HepG2 (cell line): Measurements from ENCODE around the gene GNG10. TPM values are rescaled to one million over a fixed set of nuclear protein-coding genes. Genes with fewer than 3 reads are reported as not detected.

Experiments
- CREB1 ChIP-seq, 2 experiments: fragments of 450-650 bp in 1 of 2; IDR thresholded peaks; 2 replicates each; pipeline ENCODE4 v1.6.1; 2016 to 2017; ENCODE audit warnings: control low read depth in 1 of 2, mild to moderate bottlenecking in 1 of 2, missing compliant biosample characterization in 1 of 2, missing genetic modification characterization in 1 of 2
- KLF12 ChIP-seq: sonication (generic); formaldehyde crosslinking; IDR thresholded peaks from 2 replicates; pipeline ENCODE4 v1.4.0; 2020; ENCODE audit warnings: missing genetic modification reagents, borderline replicate concordance
- MAFK ChIP-seq, 2 experiments: IDR thresholded peaks in 1 of 2; conservative IDR thresholded peaks in 1 of 2; 2 replicates each; pipeline ENCODE4 v1.6.1; 2011; ENCODE audit warnings: improper control_type of control experiment in 2 of 2, low read length in 2 of 2
- NR2F2 ChIP-seq: IDR thresholded peaks from 2 replicates; pipeline ENCODE4 v1.6.1; 2012; ENCODE audit warnings: low read depth, inconsistent platforms, borderline replicate concordance
- PCBP2 ChIP-seq: fragments of 200-400 bp; formaldehyde crosslinking; optimal IDR thresholded peaks from 2 replicates; pipeline ENCODE3; 2018; ENCODE audit warnings: low read length, low read depth; ENCODE audit not compliant: poor library complexity, severe bottlenecking
- REXO4 ChIP-seq: sonication (generic); formaldehyde crosslinking; IDR thresholded peaks from 2 replicates; pipeline ENCODE4 v1.8.0; 2022; ENCODE audit warnings: missing genetic modification reagents, mild to moderate bottlenecking, borderline replicate concordance
- RFXANK ChIP-seq: IDR thresholded peaks from 2 replicates; pipeline ENCODE4 v1.6.1; 2016
- RXRA ChIP-seq: sonication (generic); formaldehyde crosslinking; IDR thresholded peaks from 2 replicates; pipeline ENCODE4 v1.5.1; 2020; ENCODE audit warnings: missing genetic modification reagents
- SIX1 ChIP-seq: sonication (generic); formaldehyde crosslinking; IDR thresholded peaks from 2 replicates; pipeline ENCODE4 v1.4.0; 2020; ENCODE audit warnings: missing genetic modification reagents, borderline replicate concordance
- SP140L ChIP-seq: sonication (generic); formaldehyde crosslinking; IDR thresholded peaks from 2 replicates; pipeline ENCODE4 v1.4.0; 2020; ENCODE audit warnings: missing genetic modification reagents, borderline replicate concordance
- TBX2 ChIP-seq: sonication (generic); formaldehyde crosslinking; IDR thresholded peaks from 2 replicates; pipeline ENCODE4 v1.5.0; 2020; ENCODE audit warnings: missing genetic modification reagents, mild to moderate bottlenecking, borderline replicate concordance
- ZBTB1 ChIP-seq: sonication (generic); formaldehyde crosslinking; IDR thresholded peaks from 2 replicates; pipeline ENCODE4 v1.4.0; 2020; ENCODE audit warnings: missing genetic modification reagents, borderline replicate concordance
- ZNF431 ChIP-seq: sonication (generic); formaldehyde crosslinking; IDR thresholded peaks from 2 replicates; pipeline ENCODE4 v1.9.0; 2022; ENCODE audit warnings: missing genetic modification reagents, low read depth, mild to moderate bottlenecking, borderline replicate concordance
- ZNF557 ChIP-seq: sonication (generic); formaldehyde crosslinking; IDR thresholded peaks from 2 replicates; pipeline ENCODE4 v1.4.0; 2020; ENCODE audit warnings: missing genetic modification reagents
- ZNF749 ChIP-seq: sonication (generic); formaldehyde crosslinking; IDR thresholded peaks from 2 replicates; pipeline ENCODE4 v1.8.0; 2022; ENCODE audit warnings: mild to moderate bottlenecking, missing genetic modification reagents, moderate library complexity, borderline replicate concordance
- ZNF780A ChIP-seq: sonication (generic); formaldehyde crosslinking; IDR thresholded peaks from 2 replicates; pipeline ENCODE4 v1.8.0; 2022; ENCODE audit warnings: mild to moderate bottlenecking, missing genetic modification reagents, moderate library complexity
- polyA plus RNA-seq, 8 experiments: library from polyadenylated mRNA; depleted of rRNA in 3 of 8; stranded (reverse) in 7 of 8; unstranded in 1 of 8; fragments of >200 nt; fragmentation: Illumina TruSeq in 4 of 8; extraction: Trizol in 4 of 8; gene quantifications; 2 replicates each; pipeline versions ENCODE4 v1.2.1 to v1.2.3, GENCODE V29; 2011 to 2016; ENCODE audit warnings: low read depth in 4 of 8, missing spikeins in 1 of 8, mixed read lengths in 1 of 8; ENCODE audit not compliant: insufficient read depth in 1 of 8
- total RNA-seq, 5 experiments: library from RNA; depleted of rRNA; stranded (reverse); fragments of >200 nt; fragmentation: Illumina TruSeq; extraction: Trizol; gene quantifications; 2 replicates each; pipeline ENCODE4 v1.2.3, GENCODE V29; 2016; ENCODE audit warnings: low read depth in 1 of 5
- TF ChIP-seq, protein P1 (sequence below): sonication (generic); formaldehyde crosslinking; IDR thresholded peaks from 2 replicates; pipeline ENCODE4 v1.5.0; 2020; ENCODE audit warnings: missing genetic modification reagents
- TF ChIP-seq, protein P2 (sequence below): sonication (generic); formaldehyde crosslinking; IDR thresholded peaks from 2 replicates; pipeline ENCODE4 v1.4.0; 2020; ENCODE audit warnings: missing genetic modification reagents, borderline replicate concordance
- TF ChIP-seq, protein P3 (sequence below): sonication (generic); formaldehyde crosslinking; IDR thresholded peaks from 2 replicates; pipeline ENCODE4 v1.5.0; 2020; ENCODE audit warnings: mild to moderate bottlenecking, missing genetic modification reagents
- TF ChIP-seq, protein P4 (sequence below): sonication (generic); formaldehyde crosslinking; conservative IDR thresholded peaks from 2 replicates; pipeline ENCODE4 v1.4.0; 2020; ENCODE audit warnings: missing genetic modification reagents
- TF ChIP-seq, protein P5 (sequence below): sonication (generic); formaldehyde crosslinking; IDR thresholded peaks from 2 replicates; pipeline ENCODE4 v1.8.0; 2022; ENCODE audit warnings: missing genetic modification reagents, mild to moderate bottlenecking, inconsistent platforms, borderline replicate concordance

GNG10 gene
- total and polyA plus RNA-seq, 2 of the 13 experiments (the other 11 are each of a cell fraction or from before 2014, with no cell fraction given): 29.8 to 32.4 TPM

DNA sequence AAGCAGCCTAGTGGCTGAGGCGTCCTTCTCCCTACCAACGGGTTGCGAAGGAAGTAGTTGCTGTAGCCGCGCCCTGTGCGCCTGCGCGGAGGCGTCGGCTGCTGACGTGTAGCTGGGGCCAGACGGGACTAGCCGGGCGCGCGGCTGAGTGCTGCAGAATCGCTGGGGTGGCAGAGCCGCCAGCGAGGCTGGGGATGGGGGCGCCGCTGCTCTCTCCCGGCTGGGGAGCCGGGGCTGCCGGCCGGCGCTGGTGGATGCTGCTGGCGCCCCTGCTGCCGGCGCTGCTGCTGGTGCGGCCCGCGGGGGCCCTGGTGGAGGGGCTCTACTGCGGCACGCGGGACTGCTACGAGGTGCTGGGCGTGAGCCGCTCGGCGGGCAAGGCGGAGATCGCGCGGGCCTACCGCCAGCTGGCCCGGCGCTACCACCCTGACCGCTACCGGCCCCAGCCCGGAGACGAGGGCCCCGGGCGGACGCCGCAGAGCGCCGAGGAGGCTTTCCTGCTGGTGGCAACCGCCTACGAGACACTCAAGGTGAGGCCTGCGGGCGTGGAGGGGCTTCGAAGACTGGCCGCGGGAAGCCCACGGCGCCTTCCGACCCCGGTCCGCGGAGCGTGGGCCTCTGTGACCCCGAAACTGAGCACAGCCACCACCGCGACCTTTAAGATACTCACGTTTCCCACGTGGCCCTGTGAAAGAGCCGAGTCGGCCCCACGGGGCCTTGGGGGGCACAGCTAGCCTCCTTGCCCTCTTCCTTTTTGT is 30.0 kb upstream of the GNG10 start, which contains the start of gene DNAJC25 (continued):
- TF ChIP-seq, protein P1, sequence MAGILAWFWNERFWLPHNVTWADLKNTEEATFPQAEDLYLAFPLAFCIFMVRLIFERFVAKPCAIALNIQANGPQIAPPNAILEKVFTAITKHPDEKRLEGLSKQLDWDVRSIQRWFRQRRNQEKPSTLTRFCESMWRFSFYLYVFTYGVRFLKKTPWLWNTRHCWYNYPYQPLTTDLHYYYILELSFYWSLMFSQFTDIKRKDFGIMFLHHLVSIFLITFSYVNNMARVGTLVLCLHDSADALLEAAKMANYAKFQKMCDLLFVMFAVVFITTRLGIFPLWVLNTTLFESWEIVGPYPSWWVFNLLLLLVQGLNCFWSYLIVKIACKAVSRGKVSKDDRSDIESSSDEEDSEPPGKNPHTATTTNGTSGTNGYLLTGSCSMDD: no peak
- TF ChIP-seq SP140L (CRISPR knock-in tag) (no peak), ZNF557 (no peak), NR2F2 (no peak), MAFK (conservative IDR thresholded peaks at IDR 0.05 in 1 of 2, IDR thresholded peaks at IDR 0.05 in 1 of 2; ENCODE audit: low read length in 2 of 2) (peak; percentile 41 to 51; a peak in 3 of 4 replicates), KLF12 (no peak), TBX2 (CRISPR knock-in tag) (peak; percentile 55), SIX1 (CRISPR knock-in tag) (no peak), RXRA (peak; percentile 79; the same call in 1 of the 2 replicates), RFXANK (no peak; the same call in none of the 2 replicates), CREB1 (IDR thresholded peaks at IDR 0.05) (peak; percentile 89), CREB1 (CRISPR knock-in tag; IDR thresholded peaks at IDR 0.05) (peak; percentile 88), ZNF431 (no peak), REXO4 (CRISPR knock-in tag) (no peak), ZBTB1 (CRISPR knock-in tag) (no peak), ZNF749 (CRISPR knock-in tag) (no peak), ZNF780A (CRISPR knock-in tag) (no peak), PCBP2 (no peak)
- TF ChIP-seq, protein P2, sequence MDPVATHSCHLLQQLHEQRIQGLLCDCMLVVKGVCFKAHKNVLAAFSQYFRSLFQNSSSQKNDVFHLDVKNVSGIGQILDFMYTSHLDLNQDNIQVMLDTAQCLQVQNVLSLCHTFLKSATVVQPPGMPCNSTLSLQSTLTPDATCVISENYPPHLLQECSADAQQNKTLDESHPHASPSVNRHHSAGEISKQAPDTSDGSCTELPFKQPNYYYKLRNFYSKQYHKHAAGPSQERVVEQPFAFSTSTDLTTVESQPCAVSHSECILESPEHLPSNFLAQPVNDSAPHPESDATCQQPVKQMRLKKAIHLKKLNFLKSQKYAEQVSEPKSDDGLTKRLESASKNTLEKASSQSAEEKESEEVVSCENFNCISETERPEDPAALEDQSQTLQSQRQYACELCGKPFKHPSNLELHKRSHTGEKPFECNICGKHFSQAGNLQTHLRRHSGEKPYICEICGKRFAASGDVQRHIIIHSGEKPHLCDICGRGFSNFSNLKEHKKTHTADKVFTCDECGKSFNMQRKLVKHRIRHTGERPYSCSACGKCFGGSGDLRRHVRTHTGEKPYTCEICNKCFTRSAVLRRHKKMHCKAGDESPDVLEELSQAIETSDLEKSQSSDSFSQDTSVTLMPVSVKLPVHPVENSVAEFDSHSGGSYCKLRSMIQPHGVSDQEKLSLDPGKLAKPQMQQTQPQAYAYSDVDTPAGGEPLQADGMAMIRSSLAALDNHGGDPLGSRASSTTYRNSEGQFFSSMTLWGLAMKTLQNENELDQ (CRISPR knock-in tag): no peak
- TF ChIP-seq, protein P3, sequence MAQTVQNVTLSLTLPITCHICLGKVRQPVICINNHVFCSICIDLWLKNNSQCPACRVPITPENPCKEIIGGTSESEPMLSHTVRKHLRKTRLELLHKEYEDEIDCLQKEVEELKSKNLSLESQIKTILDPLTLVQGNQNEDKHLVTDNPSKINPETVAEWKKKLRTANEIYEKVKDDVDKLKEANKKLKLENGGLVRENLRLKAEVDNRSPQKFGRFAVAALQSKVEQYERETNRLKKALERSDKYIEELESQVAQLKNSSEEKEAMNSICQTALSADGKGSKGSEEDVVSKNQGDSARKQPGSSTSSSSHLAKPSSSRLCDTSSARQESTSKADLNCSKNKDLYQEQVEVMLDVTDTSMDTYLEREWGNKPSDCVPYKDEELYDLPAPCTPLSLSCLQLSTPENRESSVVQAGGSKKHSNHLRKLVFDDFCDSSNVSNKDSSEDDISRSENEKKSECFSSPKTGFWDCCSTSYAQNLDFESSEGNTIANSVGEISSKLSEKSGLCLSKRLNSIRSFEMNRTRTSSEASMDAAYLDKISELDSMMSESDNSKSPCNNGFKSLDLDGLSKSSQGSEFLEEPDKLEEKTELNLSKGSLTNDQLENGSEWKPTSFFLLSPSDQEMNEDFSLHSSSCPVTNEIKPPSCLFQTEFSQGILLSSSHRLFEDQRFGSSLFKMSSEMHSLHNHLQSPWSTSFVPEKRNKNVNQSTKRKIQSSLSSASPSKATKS (CRISPR knock-in tag): no peak
- TF ChIP-seq, protein P4, sequence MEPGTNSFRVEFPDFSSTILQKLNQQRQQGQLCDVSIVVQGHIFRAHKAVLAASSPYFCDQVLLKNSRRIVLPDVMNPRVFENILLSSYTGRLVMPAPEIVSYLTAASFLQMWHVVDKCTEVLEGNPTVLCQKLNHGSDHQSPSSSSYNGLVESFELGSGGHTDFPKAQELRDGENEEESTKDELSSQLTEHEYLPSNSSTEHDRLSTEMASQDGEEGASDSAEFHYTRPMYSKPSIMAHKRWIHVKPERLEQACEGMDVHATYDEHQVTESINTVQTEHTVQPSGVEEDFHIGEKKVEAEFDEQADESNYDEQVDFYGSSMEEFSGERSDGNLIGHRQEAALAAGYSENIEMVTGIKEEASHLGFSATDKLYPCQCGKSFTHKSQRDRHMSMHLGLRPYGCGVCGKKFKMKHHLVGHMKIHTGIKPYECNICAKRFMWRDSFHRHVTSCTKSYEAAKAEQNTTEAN: no peak
- TF ChIP-seq, protein P5, sequence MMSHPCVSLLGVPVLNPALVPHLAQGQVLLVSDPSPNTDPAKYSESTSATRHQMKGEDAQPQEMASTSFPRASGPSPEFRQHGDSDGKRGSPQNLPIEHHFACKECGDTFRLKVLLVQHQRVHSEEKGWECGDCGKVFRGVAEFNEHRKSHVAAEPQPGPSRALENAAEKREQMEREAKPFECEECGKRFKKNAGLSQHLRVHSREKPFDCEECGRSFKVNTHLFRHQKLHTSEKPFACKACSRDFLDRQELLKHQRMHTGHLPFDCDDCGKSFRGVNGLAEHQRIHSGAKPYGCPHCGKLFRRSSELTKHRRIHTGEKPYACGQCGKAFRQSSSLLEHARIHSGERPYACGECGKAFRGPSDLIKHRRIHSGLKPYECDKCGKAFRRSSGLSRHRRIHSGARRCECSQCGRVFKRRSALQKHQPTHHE (CRISPR knock-in tag): no peak; the same call in 1 of the 2 replicates
